LNCaP clone FGC (cell line): Measurements from ENCODE around the gene IFFO2.

Source experiments
- DNase-seq: peaks from one replicate; pipeline ENCODE4 v3.0.0-alpha.2; 2011; ENCODE audit warnings: low read depth
- H3K4me3 ChIP-seq: 2 replicates; pipeline ENCODE4 v1.5.1; 2011; ENCODE audit warnings: mild to moderate bottlenecking, low read depth, low read length, control low read depth
- CTCF ChIP-seq: IDR thresholded peaks from 2 replicates; pipeline ENCODE4 v1.5.1; 2012; ENCODE audit warnings: mild to moderate bottlenecking; ENCODE audit not compliant: control insufficient read depth, insufficient read depth; ENCODE audit errors: extremely low read depth

IFFO2 gene

GRCh38 chr1:18869847-18870594 is 86.5 kb downstream of the IFFO2 start:
- DNase-seq = no peak
- no peak overlapping the region for H3K4me3 ChIP-seq
- no peak for TF ChIP-seq CTCF

- TF ChIP-seq CTCF = no peak
- no peak for DNase-seq
- H3K4me3 ChIP-seq = no peak overlapping the region
Observed at GRCh38 chr1:18868801-18869424, 87.6 kb downstream of the IFFO2 start.

DNA sequence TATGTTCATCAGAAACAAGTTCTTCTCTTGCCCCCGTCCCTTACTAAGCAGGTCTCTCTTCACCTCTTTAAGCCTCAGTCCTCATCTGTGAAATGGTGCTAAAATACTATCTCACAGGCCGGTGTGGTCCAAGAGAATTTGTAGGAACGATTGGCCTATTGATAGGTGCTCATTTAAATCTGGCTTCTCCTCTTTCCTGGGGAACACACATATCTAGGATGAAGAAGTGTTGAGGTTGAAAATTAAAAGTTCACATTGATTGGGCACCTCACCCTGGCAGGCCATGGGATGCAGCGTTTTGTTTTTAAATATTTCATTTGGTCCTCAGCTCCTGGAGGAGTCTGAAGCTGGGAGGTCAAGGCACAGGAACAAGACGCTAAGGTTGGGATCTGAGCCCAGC is 88.1 kb downstream of the IFFO2 start:
- no peak for DNase-seq
- no peak for TF ChIP-seq CTCF

GRCh38 chr1:18866846-18867245 is 89.6 kb downstream of the IFFO2 start:
- TF ChIP-seq CTCF = no peak
- H3K4me3 ChIP-seq = no peak overlapping the region
- no peak for DNase-seq

More for the DNA sequence above, 88.1 kb downstream of the IFFO2 start:
- no peak overlapping the region for H3K4me3 ChIP-seq

- no peak for TF ChIP-seq CTCF
- no peak overlapping the region for H3K4me3 ChIP-seq
- DNase-seq = no peak
Observed at GRCh38 chr1:18866314-18866713, 90.2 kb downstream of the IFFO2 start.

- no peak for TF ChIP-seq CTCF
- DNase-seq = no peak
- H3K4me3 ChIP-seq = no peak overlapping the region
Observed at GRCh38 chr1:18865176-18865575, 91.3 kb downstream of the IFFO2 start.
